ENCODE results near the gene LCE3C. TPM values are rescaled to one million over a fixed set of nuclear protein-coding genes. Genes with fewer than 3 reads are reported as not detected.

The LCE3C gene
- total RNA-seq, 1 experiment from 2014 or later = not detected

DNA sequence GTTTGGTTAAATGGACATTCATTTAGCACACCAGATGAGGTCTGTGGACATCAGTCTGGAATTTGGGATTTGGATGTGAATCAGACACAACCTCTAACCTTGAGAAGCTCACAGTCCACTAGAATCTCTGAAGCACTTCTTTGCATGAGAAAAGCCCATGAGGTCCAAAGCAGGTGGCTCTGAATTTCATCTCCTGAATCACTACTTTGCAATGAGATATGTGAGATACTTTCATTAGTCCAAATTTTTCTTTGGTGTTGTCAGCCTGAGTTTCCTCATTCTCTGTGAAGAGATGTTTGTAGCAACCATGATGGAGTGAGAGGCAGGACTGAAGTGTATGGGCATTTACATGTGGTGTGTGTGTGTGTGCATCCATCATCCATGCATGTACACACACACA is 46.6 kb downstream of the LCE3C start:
- no peak overlapping the region for H3K4me2 ChIP-seq (ENCODE audit: insufficient read depth, insufficient read length, low read length)
- no peak overlapping the region for H3K23ac ChIP-seq (ENCODE audit: insufficient read length, low read depth, low read length)
- H2BK15ac ChIP-seq (ENCODE audit: low read depth, low read length) = no peak overlapping the region
- H4K5ac ChIP-seq (ENCODE audit: insufficient read length, low read depth, low read length) = no peak overlapping the region
- H2BK20ac ChIP-seq (ENCODE audit: low read depth, low read length, poor library complexity, severe bottlenecking) = no peak overlapping the region
- H3K27me3 ChIP-seq (ENCODE audit: insufficient read depth, low read length) = no peaks in the 10 kb centered on the region
- Mint-ChIP-seq H3K36me3 (ENCODE audit: insufficient read depth in 1 of 3, low read depth in 3 of 3) (peaks cover 0 to 24% (median 12%) of the 10 kb centered on the region in 3 experiments; a peak in 6 of 7 replicates), H3K9me3 (peaks cover 92 to 94% of the 10 kb centered on the region in 2 experiments), H3K4me3 (no peak overlapping the region), H3K27me3 (ENCODE audit: low read depth) (no peaks in the 10 kb centered on the region; the same call in 1 of the 2 replicates), H3K27ac (no peak overlapping the region), H3K4me1 (no peaks in the 10 kb centered on the region)
- no peaks in the 10 kb centered on the region for H4K20me1 ChIP-seq (ENCODE audit: control insufficient read depth, insufficient read depth, insufficient read length)
- H3K4me1 ChIP-seq (ENCODE audit: insufficient read depth, low read length) = no peaks in the 10 kb centered on the region
- H3K56ac ChIP-seq (ENCODE audit: insufficient read length, low read depth, low read length) = no peak overlapping the region
- no peak overlapping the region for H3T11ph ChIP-seq (ENCODE audit: low read length)
- H3K79me2 ChIP-seq (ENCODE audit: insufficient read depth, low read length) = no peaks in the 10 kb centered on the region
- H3K9ac ChIP-seq (ENCODE audit: extremely low read depth, insufficient read length, low read length) = no peak overlapping the region
- no peak overlapping the region for H2BK120ac ChIP-seq (ENCODE audit: low read depth, low read length, poor library complexity, severe bottlenecking)
- no peak overlapping the region for H2AFZ ChIP-seq (ENCODE audit: low read length)
- H3K4ac ChIP-seq (ENCODE audit: low read depth, low read length) = no peak overlapping the region
- no peak overlapping the region for H2BK12ac ChIP-seq (ENCODE audit: insufficient read length, low read depth, low read length)
- no peak overlapping the region for H3K27ac ChIP-seq (ENCODE audit: insufficient read length, low read depth, low read length)
- H4K8ac ChIP-seq (replicated peaks; ENCODE audit: insufficient read length, low read depth, low read length) = no peak overlapping the region
- no peak overlapping the region for H3K18ac ChIP-seq (ENCODE audit: insufficient read length, low read depth, low read length)
- H3K23me2 ChIP-seq (ENCODE audit: insufficient read length, low read depth, low read length, poor library complexity, severe bottlenecking) = no peaks in the 10 kb centered on the region
- DNase-seq = no peak
- H2BK5ac ChIP-seq (ENCODE audit: insufficient read length, low read length) = no peak overlapping the region
- H2AK5ac ChIP-seq (ENCODE audit: insufficient read length, low read length) = no peak overlapping the region
- H3K79me1 ChIP-seq (ENCODE audit: insufficient read depth, low read depth, low read length, poor library complexity, severe bottlenecking) = no peaks in the 10 kb centered on the region
- peaks cover 82% of the 10 kb centered on the region for H3K9me3 ChIP-seq (ENCODE audit: control insufficient read depth, low read depth, low read length)
- H3K14ac ChIP-seq (ENCODE audit: insufficient read depth, low read length) = no peak overlapping the region
- H4K91ac ChIP-seq (ENCODE audit: insufficient read length, low read depth, low read length) = no peak overlapping the region
- TF ChIP-seq, protein P1, sequence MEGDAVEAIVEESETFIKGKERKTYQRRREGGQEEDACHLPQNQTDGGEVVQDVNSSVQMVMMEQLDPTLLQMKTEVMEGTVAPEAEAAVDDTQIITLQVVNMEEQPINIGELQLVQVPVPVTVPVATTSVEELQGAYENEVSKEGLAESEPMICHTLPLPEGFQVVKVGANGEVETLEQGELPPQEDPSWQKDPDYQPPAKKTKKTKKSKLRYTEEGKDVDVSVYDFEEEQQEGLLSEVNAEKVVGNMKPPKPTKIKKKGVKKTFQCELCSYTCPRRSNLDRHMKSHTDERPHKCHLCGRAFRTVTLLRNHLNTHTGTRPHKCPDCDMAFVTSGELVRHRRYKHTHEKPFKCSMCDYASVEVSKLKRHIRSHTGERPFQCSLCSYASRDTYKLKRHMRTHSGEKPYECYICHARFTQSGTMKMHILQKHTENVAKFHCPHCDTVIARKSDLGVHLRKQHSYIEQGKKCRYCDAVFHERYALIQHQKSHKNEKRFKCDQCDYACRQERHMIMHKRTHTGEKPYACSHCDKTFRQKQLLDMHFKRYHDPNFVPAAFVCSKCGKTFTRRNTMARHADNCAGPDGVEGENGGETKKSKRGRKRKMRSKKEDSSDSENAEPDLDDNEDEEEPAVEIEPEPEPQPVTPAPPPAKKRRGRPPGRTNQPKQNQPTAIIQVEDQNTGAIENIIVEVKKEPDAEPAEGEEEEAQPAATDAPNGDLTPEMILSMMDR (conservative IDR thresholded peaks at IDR 0.05) = no peak

Other genes starting within 250 kb of the LCE3C start
- not detected in 2 replicates for gene FLG2, start 240.2 kb upstream of the LCE3C start, total RNA-seq (2021)
- not detected in 2 replicates for gene CRNN, start 186.0 kb upstream of the LCE3C start, total RNA-seq (2021)
- not detected in 2 replicates for gene LCE5A, start 89.4 kb upstream of the LCE3C start, total RNA-seq (2021)
- gene CRCT1, start 85.8 kb upstream of the LCE3C start, total RNA-seq (2021) = not detected in 2 replicates
- not detected in 2 replicates for gene LCE3E, start 33.5 kb upstream of the LCE3C start, total RNA-seq (2021)
- gene LCE3D, start 19.7 kb upstream of the LCE3C start, total RNA-seq (2021) = not detected in 2 replicates
- not detected in 2 replicates for gene LCE3B, start 13.6 kb downstream of the LCE3C start, total RNA-seq (2021)
- gene LCE3A, start 22.9 kb downstream of the LCE3C start, total RNA-seq (2021) = not detected in 2 replicates
- gene LCE2D, start 63.1 kb downstream of the LCE3C start, total RNA-seq (2021) = not detected in 2 replicates
- gene LCE2C, start 75.0 kb downstream of the LCE3C start, total RNA-seq (2021) = not detected in 2 replicates
- gene LCE2B, start 85.9 kb downstream of the LCE3C start, total RNA-seq (2021) = not detected in 2 replicates
- not detected in 2 replicates for gene LCE2A, start 98.1 kb downstream of the LCE3C start, total RNA-seq (2021)
- gene LCE4A, start 107.9 kb downstream of the LCE3C start, total RNA-seq (2021) = not detected in 2 replicates
- not detected in 2 replicates for gene KPRP, start 157.8 kb downstream of the LCE3C start, total RNA-seq (2021)
- gene LCE1F, start 174.9 kb downstream of the LCE3C start, total RNA-seq (2021) = not detected in 2 replicates
- gene LCE1E, start 186.0 kb downstream of the LCE3C start, total RNA-seq (2021) = not detected in 2 replicates
- gene LCE1D, start 196.5 kb downstream of the LCE3C start, total RNA-seq (2021) = not detected in 2 replicates
- not detected in 2 replicates for gene LCE1C, start 206.4 kb downstream of the LCE3C start, total RNA-seq (2021)
- gene LCE1B, start 211.7 kb downstream of the LCE3C start, total RNA-seq (2021) = not detected in 2 replicates
- gene LCE1A, start 227.2 kb downstream of the LCE3C start, total RNA-seq (2021) = not detected in 2 replicates
- gene LCE6A, start 242.6 kb downstream of the LCE3C start, total RNA-seq (2021) = not detected in 2 replicates